Common myeloid progenitor, CD34-positive (primary cell): ENCODE results near the gene S100A10.
A peak's percentile ranks its signal among the peaks of the same experiment; 100 is the strongest.

Experiments used
- CTCF ChIA-PET: fragments of 350-600 bp; sonication (Branson Sonifier 250); formaldehyde crosslinking; loops from one replicate; lab custom pipeline; 2021; ENCODE audit warnings: antibody characterized with exemption; lab: Charles Lee
- POLR2A ChIA-PET: fragments of 350-600 bp; sonication (Branson Sonifier 250); formaldehyde crosslinking; loops from one replicate; lab custom pipeline; 2021; ENCODE audit warnings: antibody characterized with exemption; lab: Charles Lee
- DNase-seq, 3 donors: peaks; one replicate each; pipeline versions ENCODE4 v3.0.0 to v3.0.0-alpha.2; 2013
- H3K27ac ChIP-seq, 2 experiments: 1 replicate in 1 of 2; 2 replicates in 1 of 2; pipeline ENCODE4 v1.7.0; 2013; ENCODE audit warnings: inconsistent platforms in 2 of 2, low read length in 2 of 2, mild to moderate bottlenecking in 2 of 2, low read depth in 1 of 2, moderate library complexity in 1 of 2; ENCODE audit not compliant: severe bottlenecking in 2 of 2, insufficient read depth in 1 of 2, poor library complexity in 1 of 2
- H3K27me3 ChIP-seq, 5 experiments: replicated peaks in 2 of 5; 1 replicate in 3 of 5; 2 replicates in 2 of 5; pipeline versions ENCODE4 v1.6.1 to v1.7.0; 2013; ENCODE audit warnings: low read length in 4 of 5, mild to moderate bottlenecking in 2 of 5, moderate library complexity in 2 of 5, inconsistent platforms in 1 of 5; ENCODE audit not compliant: insufficient read depth in 5 of 5, control insufficient read depth in 4 of 5
- H3K36me3 ChIP-seq, 4 experiments: 1 replicate in 2 of 4; 2 replicates in 2 of 4; pipeline versions ENCODE4 v1.6.1 to v1.7.0; 2013; ENCODE audit warnings: low read length in 3 of 4, control low read depth in 1 of 4, mild to moderate bottlenecking in 1 of 4; ENCODE audit not compliant: control insufficient read depth in 4 of 4, insufficient read depth in 4 of 4
- H3K4me1 ChIP-seq, 4 experiments: 1 replicate in 3 of 4; 2 replicates in 1 of 4; pipeline versions ENCODE4 v1.6.1 to v1.7.1; 2013; ENCODE audit warnings: low read length in 3 of 4, mild to moderate bottlenecking in 3 of 4, control low read depth in 1 of 4, inconsistent platforms in 1 of 4, moderate library complexity in 1 of 4; ENCODE audit not compliant: control insufficient read depth in 4 of 4, insufficient read depth in 4 of 4; ENCODE audit errors: control extremely low read depth in 1 of 4
- H3K4me3 ChIP-seq, 7 experiments: 1 replicate in 4 of 7; 2 replicates in 3 of 7; pipeline versions ENCODE4 v1.5.1 to v1.7.0; 2013; ENCODE audit warnings: mild to moderate bottlenecking in 7 of 7, low read length in 6 of 7, moderate library complexity in 6 of 7, inconsistent platforms in 2 of 7, low read depth in 2 of 7, control low read depth in 1 of 7; ENCODE audit not compliant: insufficient read depth in 4 of 7, control insufficient read depth in 1 of 7; ENCODE audit errors: extremely low read depth in 1 of 7
- H3K9me3 ChIP-seq, 5 experiments: 1 replicate in 4 of 5; 2 replicates in 1 of 5; pipeline versions ENCODE4 v1.6.1 to v1.7.1; 2013; ENCODE audit warnings: low read length in 4 of 5, mild to moderate bottlenecking in 2 of 5, inconsistent platforms in 1 of 5, low read depth in 1 of 5, moderate library complexity in 1 of 5; ENCODE audit not compliant: control insufficient read depth in 4 of 5, insufficient read depth in 2 of 5; ENCODE audit errors: control extremely low read depth in 1 of 5
- WGBS: methylation state at CpG from one replicate; pipeline ENCODE4 v1.1.5; 2013; ENCODE audit not compliant: insufficient coverage; 5-methylcytosine and 5-hydroxymethylcytosine counted together

S100A10 gene

DNA sequence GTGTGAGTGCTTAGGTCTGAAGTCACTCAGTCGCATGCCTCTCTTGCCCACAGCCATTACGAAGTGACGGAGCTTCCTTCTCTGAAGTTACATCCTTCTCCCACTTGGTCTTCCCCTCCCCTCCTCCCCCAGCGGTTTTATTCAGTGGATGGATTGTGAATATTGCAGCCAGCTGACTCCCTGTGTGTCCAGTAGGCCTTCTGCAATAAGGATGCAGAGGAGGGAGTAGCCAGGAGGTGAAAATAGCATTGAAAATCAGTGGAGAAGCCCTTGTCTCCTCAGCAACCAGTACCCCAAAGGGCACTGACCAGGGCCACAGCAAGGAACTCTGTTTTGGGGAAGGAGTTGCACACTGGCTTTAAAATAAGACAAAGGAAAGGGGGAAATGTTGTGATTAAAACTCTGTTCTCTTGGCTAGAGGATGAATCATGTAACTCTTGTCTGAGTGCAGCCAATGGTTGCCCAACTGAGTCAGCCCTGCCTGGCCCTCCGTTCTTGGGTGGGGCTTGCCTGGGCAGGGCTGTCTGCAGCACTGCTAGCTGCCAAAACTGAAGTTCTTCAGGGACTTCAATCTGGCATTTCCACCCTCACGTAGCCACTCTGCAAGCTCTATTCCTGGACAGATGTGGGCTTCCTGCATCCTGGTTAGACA, 4.3 kb downstream of the S100A10 start:
- Histone ChIP-seq H3K27me3 (peaks cover 0 to 39% (median 4%) of the 10 kb centered on the region in 5 experiments), H3K4me1 (peaks cover 0 to 43% (median 30%) of the 10 kb centered on the region in 4 experiments), H3K9me3 (no peaks in the 10 kb centered on the region), H3K27ac (no peak overlapping the region), H3K4me3 (no peak overlapping the region), H3K36me3 (peaks cover 0 to 19% (median 5%) of the 10 kb centered on the region in 4 experiments)
- no peak for DNase-seq
- ChIA-PET POLR2A (no interaction called here), CTCF (interaction anchor here (0.7 to 17.5 kb wide), 8 partner anchors 11 to 80 kb away, joined by 3 to 141 read pairs (median 3); partner anchors contain the start of gene THEM4)
- 92% methylated on average over 3 of the region's 6 CpGs for WGBS

- Histone ChIP-seq H3K4me1 (peaks cover 5 to 45% (median 31%) of the 10 kb centered on the region in 4 experiments), H3K9me3 (no peaks in the 10 kb centered on the region), H3K36me3 (peaks cover 0 to 27% (median 5%) of the 10 kb centered on the region in 4 experiments), H3K4me3 (no peak overlapping the region), H3K27ac (no peak overlapping the region), H3K27me3 (peaks cover 0 to 32% (median 0%) of the 10 kb centered on the region in 5 experiments)
- CTCF ChIA-PET = interaction anchor here (1.1 to 17.5 kb wide), 6 partner anchors 8 to 23 kb away, joined by 3 to 141 read pairs (median 4); no protein-coding TSS in a partner anchor
- POLR2A ChIA-PET = interaction anchor here (0.7 kb wide), 1 partner anchor 92 kb away, joined by 3 read pairs; no protein-coding TSS in a partner anchor
- DNase-seq = peak in 1 of 3 donors; percentile 28
- WGBS = 95% methylated on average over 2 of the region's 2 CpGs
Observed at GRCh38 chr1:151988405-151988923, 5.2 kb downstream of the S100A10 start.

GRCh38 chr1:151986501-151987190, 7.0 kb downstream of the S100A10 start:
- no peak for DNase-seq
- Histone ChIP-seq H3K27me3 (peaks cover 0 to 29% (median 0%) of the 10 kb centered on the region in 5 experiments), H3K9me3 (no peaks in the 10 kb centered on the region), H3K4me1 (peaks cover 5 to 29% (median 17%) of the 10 kb centered on the region in 4 experiments), H3K36me3 (peaks cover 0 to 43% (median 5%) of the 10 kb centered on the region in 4 experiments), H3K27ac (no peak overlapping the region), H3K4me3 (no peak overlapping the region)
- ChIA-PET CTCF (interaction anchor here (0.6 to 17.5 kb wide), 11 partner anchors 8 to 150 kb away, joined by 3 to 141 read pairs (median 3); partner anchors contain the start of gene S100A10), POLR2A (no interaction called here)
- WGBS = 98% methylated on average over 5 of the region's 8 CpGs

- peaks cover 0 to 51% (median 4%) of the 10 kb centered on the region in 4 experiments for H3K36me3 ChIP-seq
Observed at GRCh38 chr1:151985768-151986167, 7.9 kb downstream of the S100A10 start.

GRCh38 chr1:151985270-151985669, 8.4 kb downstream of the S100A10 start:
- Histone ChIP-seq H3K27ac (no peak overlapping the region), H3K4me1 (peaks cover 5 to 29% (median 16%) of the 10 kb centered on the region in 4 experiments), H3K36me3 (peaks cover 0 to 53% (median 3%) of the 10 kb centered on the region in 4 experiments), H3K4me3 (no peak overlapping the region), H3K9me3 (no peaks in the 10 kb centered on the region), H3K27me3 (peaks cover 0 to 26% (median 0%) of the 10 kb centered on the region in 5 experiments)
- POLR2A ChIA-PET = no interaction called here
- WGBS = 100% methylated on average over 2 of the region's 2 CpGs
- DNase-seq = no peak
- CTCF ChIA-PET = interaction anchor here (1.4 to 17.5 kb wide), 6 partner anchors 9 to 50 kb away, joined by 4 to 141 read pairs (median 19); partner anchors contain the start of gene S100A10

More at GRCh38 chr1:151985768-151986167, 7.9 kb downstream of the S100A10 start:
- ChIA-PET CTCF (interaction anchor here (0.6 to 17.5 kb wide), 8 partner anchors 8 to 149 kb away, joined by 3 to 141 read pairs (median 8); partner anchors contain the start of gene S100A10), POLR2A (no interaction called here)
- peaks cover 5 to 29% (median 16%) of the 10 kb centered on the region in 4 experiments for H3K4me1 ChIP-seq
- no peak overlapping the region for H3K4me3 ChIP-seq
- no peak overlapping the region for H3K27ac ChIP-seq
- no peak for DNase-seq
- H3K27me3 ChIP-seq = peaks cover 0 to 28% (median 0%) of the 10 kb centered on the region in 5 experiments
- no CpG with 5 or more reads among the region's 1 CpG for WGBS
- no peaks in the 10 kb centered on the region for H3K9me3 ChIP-seq

DNA sequence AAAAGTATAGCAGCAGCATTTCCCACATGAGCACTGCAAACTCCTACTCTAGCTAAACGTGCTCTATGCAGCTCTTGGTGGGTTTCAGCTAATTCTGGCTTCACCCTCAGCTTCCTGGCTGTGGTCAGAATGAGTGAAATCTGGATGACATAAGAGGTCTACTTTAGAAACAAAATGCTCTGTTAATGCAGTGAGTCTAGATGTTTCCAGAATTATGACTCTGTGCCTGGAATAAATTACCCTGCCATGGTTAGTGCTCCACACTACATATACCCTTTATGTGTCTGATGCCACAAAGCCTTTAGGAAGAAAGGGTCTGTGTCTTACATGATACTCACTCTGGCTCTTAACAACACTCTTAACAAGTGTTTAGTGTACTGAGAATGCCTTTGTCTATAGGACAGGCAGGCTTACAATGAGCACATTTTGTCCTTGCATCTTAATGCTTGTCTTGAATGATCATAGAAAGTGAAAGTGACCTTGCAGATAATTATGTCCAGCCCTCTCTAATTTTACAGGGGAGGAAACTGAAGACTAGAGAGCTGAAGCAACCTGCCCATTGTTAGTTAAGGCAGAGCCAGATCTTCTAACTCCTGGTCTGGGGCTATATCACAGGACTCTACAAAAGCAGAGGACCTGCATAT, 9.2 kb downstream of the S100A10 start:
- 0% methylated on average over 1 of the region's 1 CpG for WGBS
- CTCF ChIA-PET = interaction anchor here (1.1 to 17.5 kb wide), 7 partner anchors 9 to 46 kb away, joined by 3 to 141 read pairs (median 5); partner anchors contain the start of gene S100A10
- peak; percentile 25 to 73 (median 68) for DNase-seq
- Histone ChIP-seq H3K4me3 (peak overlapping the region in 1 of 7 experiments; percentile 34), H3K27me3 (peaks cover 0 to 20% (median 0%) of the 10 kb centered on the region in 5 experiments), H3K9me3 (no peaks in the 10 kb centered on the region), H3K27ac (no peak overlapping the region), H3K36me3 (peaks cover 0 to 50% (median 3%) of the 10 kb centered on the region in 4 experiments), H3K4me1 (peaks cover 5 to 25% (median 16%) of the 10 kb centered on the region in 4 experiments)
- POLR2A ChIA-PET = no interaction called here
